Effector memory CD8-positive, alpha-beta T cell (primary cell): ENCODE results near the gene PGLYRP4.

Experiments
- ATAC-seq: fragments of 150-1000 bp; cut with Tn5 transposase; replicated peaks from 2 replicates; pipeline ENCODE4 v1.10.0; 2021; ENCODE audit warnings: mild to moderate bottlenecking, moderate library complexity
- DNase-seq, 3 experiments: peaks; one replicate each; pipeline ENCODE4 v3.0.0; 2021
- H3K27ac Mint-ChIP-seq, 2 donors: one replicate each; pipeline ENCODE4 v1.8.0; 2022; ENCODE audit warnings: mild to moderate bottlenecking in 2 of 2, mixed read lengths in 2 of 2, moderate library complexity in 2 of 2
- H3K27me3 Mint-ChIP-seq, 2 donors: one replicate each; pipeline ENCODE4 v1.8.0; 2022; ENCODE audit warnings: mixed read lengths in 2 of 2
- H3K36me3 Mint-ChIP-seq: one replicate; pipeline ENCODE4 v1.8.0; 2022; ENCODE audit warnings: mild to moderate bottlenecking, moderate library complexity, mixed read lengths; ENCODE audit not compliant: insufficient read depth
- H3K4me1 Mint-ChIP-seq, 2 donors: one replicate each; pipeline ENCODE4 v1.8.0; 2022; ENCODE audit warnings: low read depth in 2 of 2, mixed read lengths in 2 of 2
- H3K4me3 Mint-ChIP-seq, 2 donors: one replicate each; pipeline ENCODE4 v1.8.0; 2022; ENCODE audit warnings: mild to moderate bottlenecking in 2 of 2, mixed read lengths in 2 of 2, moderate library complexity in 2 of 2
- H3K9me3 Mint-ChIP-seq, 2 donors: one replicate each; pipeline ENCODE4 v1.8.0; 2022; ENCODE audit warnings: mixed read lengths in 2 of 2
- total RNA-seq, 9 experiments: gene quantifications; one replicate each; lab custom pipeline; 2026; lab: John Stamatoyannopoulos, UW

Gene PGLYRP4, protein sequence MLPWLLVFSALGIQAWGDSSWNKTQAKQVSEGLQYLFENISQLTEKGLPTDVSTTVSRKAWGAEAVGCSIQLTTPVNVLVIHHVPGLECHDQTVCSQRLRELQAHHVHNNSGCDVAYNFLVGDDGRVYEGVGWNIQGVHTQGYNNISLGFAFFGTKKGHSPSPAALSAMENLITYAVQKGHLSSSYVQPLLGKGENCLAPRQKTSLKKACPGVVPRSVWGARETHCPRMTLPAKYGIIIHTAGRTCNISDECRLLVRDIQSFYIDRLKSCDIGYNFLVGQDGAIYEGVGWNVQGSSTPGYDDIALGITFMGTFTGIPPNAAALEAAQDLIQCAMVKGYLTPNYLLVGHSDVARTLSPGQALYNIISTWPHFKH
- 0 to 0.24 (median 0) reads per million in 9 experiments for total RNA-seq

DNA sequence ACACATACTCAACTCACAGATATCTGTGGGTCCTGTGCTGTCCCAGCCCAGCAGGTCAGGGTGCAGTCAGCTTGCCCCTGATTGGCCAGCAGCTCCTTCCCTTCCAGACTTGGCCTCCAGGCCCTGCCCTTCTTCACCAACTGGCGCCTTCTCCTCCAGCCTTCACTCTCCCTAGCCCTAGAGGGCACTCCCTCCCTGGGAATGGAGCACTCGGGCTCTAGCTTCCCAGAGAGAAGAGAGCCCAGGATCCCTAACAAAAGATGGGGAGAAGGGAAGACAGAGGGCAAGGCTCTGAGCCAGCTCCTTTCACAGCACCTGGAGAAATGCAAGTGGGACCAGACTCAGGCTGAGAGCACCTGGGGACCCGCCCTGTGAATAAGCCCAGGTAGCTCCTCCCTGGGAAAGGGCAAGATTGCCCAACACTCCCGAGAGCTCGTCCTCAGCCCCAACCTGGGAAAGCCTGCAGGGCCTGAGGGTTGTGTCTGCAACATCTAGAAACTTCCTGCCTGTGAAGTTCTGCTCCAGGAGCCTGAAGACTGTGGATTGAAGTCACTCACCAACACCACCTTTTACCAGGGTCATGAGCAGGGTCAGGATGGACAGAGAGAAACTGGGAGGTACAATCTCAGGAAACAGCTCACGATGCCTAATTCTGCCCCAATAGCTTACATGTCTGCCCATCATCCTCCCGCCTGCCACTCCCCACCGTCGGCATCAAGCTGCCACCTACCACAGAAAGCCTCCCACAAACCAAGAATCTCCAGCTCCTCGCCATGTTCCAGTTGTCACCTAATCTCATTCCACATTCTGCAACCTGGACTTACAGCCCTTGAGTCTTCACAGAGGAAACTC is at the start of gene PGLYRP4:
PGLYRP4 (minus strand) TSS at position 331 of the 852 bp plus-strand sequence. CDS start 909 bp downstream, outside the sequence.
- Mint-ChIP-seq H3K4me1 (peaks cover 8 to 23% of the 10 kb centered on the region in 2 donors), H3K36me3 (peaks cover 2% of the 10 kb centered on the region), H3K9me3 (no peaks in the 10 kb centered on the region), H3K27ac (no peak within 1 kb of the TSS), H3K4me3 (no peak within 1 kb of the TSS), H3K27me3 (peaks cover 53 to 76% of the 10 kb centered on the region in 2 donors)
- DNase-seq (no peak), ATAC-seq (no peak)

DNA sequence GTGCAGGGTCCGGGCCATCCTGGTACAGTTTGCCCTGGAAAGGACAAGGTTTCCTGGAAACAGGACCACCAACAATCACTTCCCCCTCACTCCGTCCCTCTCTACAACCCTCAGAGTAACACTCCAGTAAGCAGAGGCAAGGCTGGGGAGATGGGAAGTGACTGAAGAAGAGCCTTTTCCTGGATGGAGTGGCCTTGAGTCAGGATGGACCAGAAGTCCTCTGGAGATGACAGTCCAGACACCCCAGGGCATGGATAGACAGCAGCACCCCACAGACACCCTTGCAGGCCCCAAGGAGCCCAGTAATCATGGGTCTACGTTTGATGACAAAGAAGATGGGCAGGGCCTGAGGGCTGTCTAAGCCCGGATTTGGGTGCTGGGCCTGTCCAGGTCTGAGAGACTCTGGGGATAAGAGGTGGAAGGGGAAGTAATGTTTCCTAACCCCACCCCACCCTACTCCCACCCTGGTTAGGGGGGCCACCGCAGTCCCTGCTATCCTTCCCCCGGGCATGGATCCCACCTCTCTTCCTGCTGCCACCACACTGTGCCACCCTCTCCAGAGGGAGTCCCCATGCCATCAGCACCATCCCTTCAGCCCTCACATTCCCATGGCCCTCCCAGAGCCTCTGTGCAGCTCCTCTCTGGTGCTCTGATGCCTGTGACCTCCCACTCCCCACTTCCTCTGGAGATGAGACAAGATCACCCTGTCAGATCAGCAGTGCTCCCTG is 49.4 kb upstream of the PGLYRP4 start:
- Mint-ChIP-seq H3K4me1 (no peaks in the 10 kb centered on the region), H3K27me3 (peaks cover 44 to 77% of the 10 kb centered on the region in 2 donors), H3K9me3 (no peaks in the 10 kb centered on the region), H3K36me3 (no peaks in the 10 kb centered on the region), H3K27ac (no peak overlapping the region), H3K4me3 (no peak overlapping the region)
- ATAC-seq (no peak), DNase-seq (no peak)

DNA sequence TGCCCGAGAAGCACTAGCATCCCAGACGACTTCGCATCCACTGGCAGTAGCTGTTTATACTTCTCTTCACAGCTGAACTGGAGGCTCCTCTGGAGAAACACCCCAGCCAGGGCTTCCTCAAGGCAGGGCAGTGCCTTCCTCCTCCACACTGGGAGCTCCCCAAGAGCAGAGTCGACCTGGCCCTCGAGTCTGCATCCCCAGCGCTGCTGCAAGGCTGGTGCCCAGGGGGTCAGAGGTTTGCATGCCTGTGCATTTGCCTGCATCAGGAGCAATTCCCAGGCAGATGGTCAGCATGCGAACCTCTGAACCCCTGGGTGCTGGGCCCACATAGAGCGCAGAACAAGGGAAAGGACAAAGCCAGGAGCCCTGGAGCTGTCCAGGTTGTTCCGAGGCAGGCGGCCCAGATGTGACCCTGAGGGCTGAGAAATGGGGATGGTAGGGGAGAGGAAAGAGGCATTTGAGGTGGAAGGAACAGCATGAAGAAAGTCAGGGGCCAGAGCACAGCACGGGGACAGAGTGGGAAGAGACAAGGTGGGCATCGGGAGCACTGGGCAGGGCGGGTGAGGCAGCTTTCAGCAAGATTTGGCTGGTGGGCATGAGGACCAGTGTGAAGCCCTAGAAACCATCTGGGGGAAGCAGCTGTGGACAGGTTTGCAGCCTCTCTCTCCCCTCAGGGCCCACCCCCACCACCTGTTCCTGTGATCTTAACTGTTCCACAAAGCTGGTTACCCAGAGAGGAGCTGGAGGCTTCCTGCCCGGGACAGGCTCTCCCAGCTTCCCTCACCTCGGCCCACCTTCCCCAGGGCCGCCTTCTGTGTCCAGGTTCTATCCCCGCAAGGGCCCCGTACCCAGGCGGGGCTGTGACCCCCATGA is 48.6 kb upstream of the PGLYRP4 start:
- H3K27ac Mint-ChIP-seq = no peak overlapping the region
- H3K4me3 Mint-ChIP-seq = no peak overlapping the region
- H3K36me3 Mint-ChIP-seq = no peaks in the 10 kb centered on the region
- H3K4me1 Mint-ChIP-seq = no peaks in the 10 kb centered on the region
- ATAC-seq (no peak), DNase-seq (no peak)
- H3K9me3 Mint-ChIP-seq = no peaks in the 10 kb centered on the region
- peaks cover 51 to 82% of the 10 kb centered on the region in 2 donors for H3K27me3 Mint-ChIP-seq

DNA sequence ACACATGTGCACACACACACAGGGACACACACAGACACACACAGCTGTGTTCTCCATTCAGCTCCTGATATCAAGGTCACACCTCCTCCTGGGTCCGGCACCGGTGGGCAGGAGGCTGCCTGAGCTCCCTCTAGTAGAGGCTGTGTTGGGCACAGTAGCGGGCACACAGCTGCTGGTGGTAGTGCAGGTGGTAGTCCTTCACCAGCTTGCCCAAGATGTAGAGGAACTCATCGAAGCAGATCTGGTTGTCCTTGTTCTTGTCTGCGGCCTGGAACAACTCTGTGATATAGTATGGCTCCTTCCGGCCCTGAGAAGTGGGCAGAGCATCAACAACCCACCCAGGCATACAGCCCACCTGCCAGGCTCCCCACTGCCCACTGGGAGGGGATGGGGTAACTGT is 47.8 kb upstream of the PGLYRP4 start:
- H3K36me3 Mint-ChIP-seq = no peaks in the 10 kb centered on the region
- DNase-seq = no peak
- no peak overlapping the region for H3K4me3 Mint-ChIP-seq
- H3K27me3 Mint-ChIP-seq = peaks cover 51 to 84% of the 10 kb centered on the region in 2 donors
- no peak for ATAC-seq
- H3K4me1 Mint-ChIP-seq = no peaks in the 10 kb centered on the region
- H3K9me3 Mint-ChIP-seq = no peaks in the 10 kb centered on the region
- no peak overlapping the region for H3K27ac Mint-ChIP-seq

DNA sequence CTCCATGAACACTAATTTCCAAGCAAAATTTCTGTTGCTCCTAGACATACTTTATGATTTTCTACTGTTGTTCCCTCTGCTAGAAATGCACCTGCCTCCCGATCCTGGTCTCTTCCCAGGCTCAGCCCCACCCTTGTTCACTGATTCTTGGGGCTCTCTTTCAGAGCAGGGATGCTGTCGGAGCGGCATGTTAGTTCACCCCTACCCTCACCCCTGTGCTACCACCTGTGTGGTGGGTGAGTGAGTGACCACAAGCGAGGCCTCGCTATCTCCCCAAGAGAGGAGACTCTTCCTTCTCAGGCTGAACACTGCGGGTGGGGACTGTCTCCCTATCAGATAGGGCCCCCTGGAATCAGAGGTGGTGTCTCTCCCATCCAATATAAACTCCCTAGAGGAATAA is 47.1 kb upstream of the PGLYRP4 start:
- DNase-seq = no peak
- Mint-ChIP-seq H3K27me3 (peaks cover 51 to 91% of the 10 kb centered on the region in 2 donors), H3K4me1 (no peaks in the 10 kb centered on the region), H3K27ac (no peak overlapping the region), H3K36me3 (no peaks in the 10 kb centered on the region), H3K4me3 (no peak overlapping the region), H3K9me3 (no peaks in the 10 kb centered on the region)
- no peak for ATAC-seq

DNA sequence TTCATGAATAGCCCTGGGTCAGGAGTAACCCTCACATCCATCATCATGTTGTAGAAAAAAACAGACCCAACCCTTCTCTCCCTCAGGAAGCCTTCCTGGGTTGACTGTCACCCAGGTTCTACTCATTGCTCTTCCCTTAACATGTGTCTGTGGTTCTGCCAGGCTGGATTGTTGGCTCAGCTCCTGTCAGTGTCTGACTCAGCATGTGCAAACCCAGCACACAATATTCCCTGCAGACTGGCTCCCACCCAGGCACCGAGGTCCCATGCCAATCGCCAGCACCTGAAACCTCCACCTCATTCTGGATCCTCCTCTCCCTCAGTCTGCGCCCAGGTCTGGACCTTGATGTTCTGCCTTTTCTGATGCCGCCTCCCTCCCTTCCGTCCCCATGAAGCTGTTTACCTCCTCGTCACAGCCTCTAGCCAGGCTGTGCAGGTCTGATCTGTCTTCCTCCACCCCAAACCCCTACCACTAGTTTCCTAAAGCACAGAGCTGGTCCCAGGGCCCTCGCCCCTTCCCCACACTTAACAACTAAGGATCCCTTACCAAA is 46.6 kb upstream of the PGLYRP4 start:
- no peak overlapping the region for H3K27ac Mint-ChIP-seq
- H3K36me3 Mint-ChIP-seq = no peaks in the 10 kb centered on the region
- no peaks in the 10 kb centered on the region for H3K4me1 Mint-ChIP-seq
- peaks cover 53 to 95% of the 10 kb centered on the region in 2 donors for H3K27me3 Mint-ChIP-seq
- DNase-seq (no peak), ATAC-seq (no peak)
- no peak overlapping the region for H3K4me3 Mint-ChIP-seq
- H3K9me3 Mint-ChIP-seq = no peaks in the 10 kb centered on the region

DNA sequence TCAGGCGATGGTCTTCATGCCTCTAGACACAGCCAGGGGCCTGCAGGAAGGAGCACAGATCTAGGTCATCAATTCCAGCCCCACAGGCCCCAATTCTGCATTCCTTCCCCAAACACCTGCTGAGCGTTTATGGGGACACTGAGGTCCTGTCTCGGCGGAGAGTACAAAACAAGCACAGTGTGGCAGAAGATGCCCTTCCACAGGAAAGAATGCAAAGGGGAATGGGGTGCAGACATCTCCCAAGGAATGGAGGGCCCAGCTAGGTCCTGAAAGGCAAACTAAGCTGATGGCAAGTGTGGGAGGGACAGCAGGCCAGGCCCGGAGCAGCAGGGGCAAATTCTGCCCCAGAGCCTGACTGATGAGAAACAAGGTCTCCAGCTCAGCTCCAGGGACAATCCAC is 45.8 kb upstream of the PGLYRP4 start:
- Mint-ChIP-seq H3K4me1 (no peaks in the 10 kb centered on the region), H3K9me3 (no peaks in the 10 kb centered on the region), H3K4me3 (no peak overlapping the region), H3K36me3 (no peaks in the 10 kb centered on the region), H3K27me3 (peaks cover 61 to 92% of the 10 kb centered on the region in 2 donors), H3K27ac (no peak overlapping the region)
- no peak for ATAC-seq
- no peak for DNase-seq

DNA sequence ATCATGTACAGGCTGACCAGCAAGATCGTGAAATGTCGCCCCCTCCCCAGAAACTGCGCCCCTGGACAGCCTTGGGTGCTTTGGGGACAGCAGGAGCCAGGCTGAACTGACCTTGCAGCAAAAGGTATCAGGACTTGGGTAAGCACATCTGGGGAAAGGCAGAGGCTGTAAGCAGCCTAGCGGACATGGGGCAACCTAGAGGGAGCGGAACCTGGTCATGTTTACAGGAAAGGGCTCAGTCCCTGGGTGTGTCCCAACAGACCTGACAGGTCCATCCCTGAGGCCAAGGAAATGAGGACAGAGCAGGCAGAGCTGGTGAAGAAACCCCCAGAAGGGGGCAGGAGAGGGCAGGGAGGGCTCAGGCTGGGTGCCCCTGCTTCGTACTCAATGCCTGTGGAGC is 45.3 kb upstream of the PGLYRP4 start:
- H3K4me1 Mint-ChIP-seq = no peaks in the 10 kb centered on the region
- DNase-seq = no peak
- no peaks in the 10 kb centered on the region for H3K9me3 Mint-ChIP-seq
- no peak for ATAC-seq
- peaks cover 65 to 88% of the 10 kb centered on the region in 2 donors for H3K27me3 Mint-ChIP-seq
- H3K4me3 Mint-ChIP-seq = no peak overlapping the region
- no peaks in the 10 kb centered on the region for H3K36me3 Mint-ChIP-seq
- no peak overlapping the region for H3K27ac Mint-ChIP-seq

DNA sequence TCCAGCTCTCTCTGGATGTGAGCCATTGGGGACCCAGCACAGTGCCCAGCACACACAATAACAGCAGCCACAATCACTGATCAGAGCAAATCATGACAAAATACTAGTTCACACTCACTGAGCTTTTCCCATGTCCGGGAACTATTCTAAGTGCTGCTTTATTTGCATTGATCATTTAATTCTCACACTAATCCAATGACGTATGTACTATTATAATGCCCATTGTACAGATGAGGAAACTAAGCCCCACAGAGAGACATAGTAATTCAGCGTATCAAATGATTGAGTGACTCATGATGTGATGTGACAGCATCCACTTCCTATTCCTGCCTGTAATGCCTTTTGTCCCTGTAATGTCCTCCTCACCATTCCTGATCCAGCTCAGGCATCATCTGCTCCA is 44.2 kb upstream of the PGLYRP4 start:
- ATAC-seq (no peak), DNase-seq (no peak)
- H3K27me3 Mint-ChIP-seq = peaks cover 65 to 83% of the 10 kb centered on the region in 2 donors
- no peaks in the 10 kb centered on the region for H3K36me3 Mint-ChIP-seq
- no peaks in the 10 kb centered on the region for H3K9me3 Mint-ChIP-seq
- no peaks in the 10 kb centered on the region for H3K4me1 Mint-ChIP-seq
- H3K27ac Mint-ChIP-seq = no peak overlapping the region
- H3K4me3 Mint-ChIP-seq = no peak overlapping the region

DNA sequence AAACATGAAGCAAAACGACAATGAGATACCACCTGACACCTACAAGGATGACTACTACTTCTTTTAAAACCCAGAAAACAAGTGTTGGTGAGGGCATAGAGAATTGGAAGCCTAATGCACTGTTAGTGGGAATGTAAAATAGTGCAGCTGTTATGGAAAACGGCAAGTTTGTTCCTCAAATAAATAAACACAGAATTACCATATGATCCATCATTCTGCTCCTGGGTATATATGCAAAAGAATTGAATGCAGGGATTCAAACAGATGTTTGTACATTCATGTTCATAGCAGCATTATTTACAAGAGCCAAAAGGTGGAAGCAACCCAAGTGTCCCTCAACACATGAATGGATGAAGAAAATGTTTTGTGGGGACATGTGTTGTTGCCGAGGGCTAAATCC is 43.6 kb upstream of the PGLYRP4 start:
- Mint-ChIP-seq H3K4me1 (no peaks in the 10 kb centered on the region), H3K4me3 (no peak overlapping the region), H3K36me3 (no peaks in the 10 kb centered on the region), H3K27me3 (peaks cover 62 to 83% of the 10 kb centered on the region in 2 donors), H3K9me3 (no peaks in the 10 kb centered on the region), H3K27ac (no peak overlapping the region)
- no peak for ATAC-seq
- DNase-seq = no peak

DNA sequence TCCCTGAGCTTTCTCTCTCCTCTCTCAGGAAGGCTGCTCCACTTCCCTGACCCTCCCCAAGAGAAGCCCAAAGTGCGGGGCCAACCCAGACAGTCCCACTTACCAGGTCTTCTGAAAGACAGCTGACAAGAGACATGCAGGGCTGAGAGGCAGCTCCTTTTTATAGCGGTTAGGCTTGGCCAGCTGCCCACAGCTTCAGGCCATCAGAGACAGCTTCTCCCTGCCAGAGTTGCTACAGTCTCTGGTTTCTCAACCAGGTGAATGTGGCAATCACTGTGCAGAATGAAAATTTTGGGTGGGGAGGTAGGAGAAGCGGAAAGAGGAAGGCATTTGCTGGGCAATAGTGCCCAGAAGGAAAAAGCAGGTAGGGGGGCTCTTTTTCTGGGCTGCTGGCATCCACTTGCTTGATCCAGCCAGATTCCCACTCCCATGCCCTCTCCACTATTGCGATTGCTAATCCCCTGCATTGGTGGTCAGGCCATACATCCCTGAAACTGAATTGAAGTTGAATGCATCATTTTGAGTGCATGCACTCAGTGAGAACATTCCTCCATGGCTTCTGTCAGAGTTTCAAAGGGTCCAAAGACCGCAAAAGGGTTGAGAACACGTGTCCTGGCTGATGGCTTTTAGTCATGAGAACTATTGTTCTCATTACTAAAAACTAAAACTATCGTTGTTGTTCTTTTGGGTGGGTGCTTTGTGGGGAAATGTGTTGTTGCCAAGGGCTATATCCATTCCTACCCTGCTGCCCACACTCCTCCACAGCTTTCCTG is 42.5 kb upstream of the PGLYRP4 start, which contains the start of gene S100A8:
S100A8 (minus strand) TSS at position 136 of the 773 bp plus-strand sequence. CDS start 538 bp downstream, outside the sequence.
- Mint-ChIP-seq H3K27ac (no peak within 1 kb of the TSS), H3K36me3 (no peaks in the 10 kb centered on the region), H3K27me3 (peaks cover 65 to 77% of the 10 kb centered on the region in 2 donors), H3K4me1 (no peaks in the 10 kb centered on the region), H3K4me3 (no peak within 1 kb of the TSS), H3K9me3 (no peaks in the 10 kb centered on the region)
- DNase-seq (no peak), ATAC-seq (no peak)
